CD14-positive monocyte (primary cell): Measurements from ENCODE around the gene SIK2. TPM values are rescaled to one million over a fixed set of nuclear protein-coding genes. Genes with fewer than 3 reads are reported as not detected.

ENCODE experiments used
- DNase-seq, 3 donors: peaks; one replicate each; pipeline ENCODE4 v3.0.0-alpha.2; 2011 to 2022
- H2AFZ ChIP-seq: 2 replicates; pipeline ENCODE4 v1.6.0; 2012; ENCODE audit warnings: mild to moderate bottlenecking, low read depth, low read length, inconsistent platforms; ENCODE audit not compliant: insufficient read depth, poor library complexity, severe bottlenecking
- H3K27ac ChIP-seq, 2 donors: 1 replicate in 1 of 2; 2 replicates in 1 of 2; pipeline ENCODE4 v1.5.1; 2012 to 2013; ENCODE audit warnings: low read length in 2 of 2, control low read depth in 1 of 2, inconsistent platforms in 1 of 2, low read depth in 1 of 2, mild to moderate bottlenecking in 1 of 2
- H3K27me3 ChIP-seq, 2 donors: one replicate each; pipeline versions ENCODE4 v1.6.0 to v1.6.1; 2011 to 2013; ENCODE audit warnings: low read length in 2 of 2; ENCODE audit not compliant: control insufficient read depth in 2 of 2, insufficient read depth in 2 of 2
- H3K36me3 ChIP-seq, 2 donors: replicated peaks in 1 of 2; 1 replicate in 1 of 2; 2 replicates in 1 of 2; pipeline versions ENCODE4 v1.5.1 to v1.6.1; 2012 to 2013; ENCODE audit warnings: low read length in 2 of 2, control low read depth in 1 of 2, inconsistent platforms in 1 of 2, mild to moderate bottlenecking in 1 of 2; ENCODE audit not compliant: insufficient read depth in 2 of 2, control insufficient read depth in 1 of 2
- H3K4me1 ChIP-seq, 2 donors: 1 replicate in 1 of 2; 2 replicates in 1 of 2; pipeline versions ENCODE4 v1.5.1 to v1.6.1; 2012 to 2013; ENCODE audit warnings: low read length in 2 of 2, control low read depth in 1 of 2, inconsistent platforms in 1 of 2, mild to moderate bottlenecking in 1 of 2, moderate library complexity in 1 of 2; ENCODE audit not compliant: insufficient read depth in 2 of 2, control insufficient read depth in 1 of 2
- H3K4me2 ChIP-seq: replicated peaks from 2 replicates; pipeline ENCODE3; 2012; ENCODE audit warnings: low read length, moderate library complexity, mild to moderate bottlenecking; ENCODE audit not compliant: poor library complexity, severe bottlenecking; ENCODE audit errors: extremely low read depth
- H3K4me3 ChIP-seq, 3 experiments: fragments of 200-600 bp in 1 of 3; sonication (generic) in 1 of 3; replicated peaks in 1 of 3; 1 replicate in 2 of 3; 2 replicates in 1 of 3; pipeline ENCODE4 v1.5.1; 2011 to 2013; ENCODE audit warnings: low read length in 3 of 3, mild to moderate bottlenecking in 3 of 3, control low read depth in 2 of 3, low read depth in 2 of 3, inconsistent platforms in 1 of 3, moderate library complexity in 1 of 3
- H3K79me2 ChIP-seq: 2 replicates; pipeline ENCODE4 v1.6.0; 2012; ENCODE audit warnings: mild to moderate bottlenecking, control low read depth, inconsistent platforms, low read length, moderate library complexity; ENCODE audit not compliant: insufficient read depth
- H3K9ac ChIP-seq: 2 replicates; pipeline ENCODE4 v1.6.0; 2017; ENCODE audit warnings: low read length, mild to moderate bottlenecking; ENCODE audit not compliant: insufficient read depth, poor library complexity, severe bottlenecking
- H3K9me3 ChIP-seq, 2 donors: replicated peaks in 1 of 2; 1 replicate in 1 of 2; 2 replicates in 1 of 2; pipeline versions ENCODE4 v1.5.1 to v1.6.1; 2012 to 2013; ENCODE audit warnings: low read length in 2 of 2, control low read depth in 1 of 2; ENCODE audit not compliant: control insufficient read depth in 1 of 2, insufficient read depth in 1 of 2
- H4K20me1 ChIP-seq: 2 replicates; pipeline ENCODE4 v1.6.0; 2012; ENCODE audit warnings: mild to moderate bottlenecking, low read length, control low read depth, moderate library complexity; ENCODE audit not compliant: insufficient read depth
- H3K27ac Mint-ChIP-seq, 7 donors: one replicate each; pipeline ENCODE4 v1.8.0; 2020; ENCODE audit warnings: mild to moderate bottlenecking in 7 of 7, mixed read lengths in 7 of 7, moderate library complexity in 6 of 7, inconsistent platforms in 2 of 7
- H3K27me3 Mint-ChIP-seq, 3 donors: one replicate each; pipeline ENCODE4 v1.8.0; 2021 to 2022; ENCODE audit warnings: low read depth in 3 of 3, mild to moderate bottlenecking in 3 of 3, mixed read lengths in 3 of 3, moderate library complexity in 3 of 3, inconsistent platforms in 1 of 3
- H3K36me3 Mint-ChIP-seq, 2 donors: one replicate each; pipeline ENCODE4 v1.8.0; 2020; ENCODE audit warnings: mixed read lengths in 2 of 2, inconsistent platforms in 1 of 2, mild to moderate bottlenecking in 1 of 2
- H3K4me1 Mint-ChIP-seq: one replicate; pipeline ENCODE4 v1.8.0; 2020; ENCODE audit warnings: mild to moderate bottlenecking, mixed read lengths
- H3K4me3 Mint-ChIP-seq, 2 donors: one replicate each; pipeline ENCODE4 v1.8.0; 2020; ENCODE audit warnings: mild to moderate bottlenecking in 2 of 2, mixed read lengths in 2 of 2, moderate library complexity in 1 of 2
- H3K9me3 Mint-ChIP-seq, 7 donors: one replicate each; pipeline ENCODE4 v1.8.0; 2020 to 2022; ENCODE audit warnings: mixed read lengths in 7 of 7, mild to moderate bottlenecking in 6 of 7, moderate library complexity in 6 of 7, inconsistent platforms in 2 of 7
- CTCF ChIP-seq: fragments of 200-600 bp; IDR thresholded peaks from one replicate; pipeline ENCODE4 v1.8.0; 2022; ENCODE audit warnings: antibody characterized with exemption, mild to moderate bottlenecking
- WGBS: methylation state at CpG from one replicate; pipeline ENCODE4 v1.1.5; 2013; ENCODE audit warnings: missing lambda C conversion rate; ENCODE audit not compliant: insufficient coverage; 5-methylcytosine and 5-hydroxymethylcytosine counted together
- intact Hi-C, 2 donors: fragments of 100-400 bp; cut with micrococcal nuclease; formaldehyde crosslinking; loops; one replicate each; pipeline versions ENCODE4 v1.15.0 to v1.15.1; 2023
- polyA plus RNA-seq, 3 donors: library from polyadenylated mRNA; depleted of rRNA in 1 of 3; unstranded in 2 of 3; stranded (reverse) in 1 of 3; fragments of 300-500 nt in 2 of 3; fragments of >200 nt in 1 of 3; fragmentation: Illumina TruSeq in 2 of 3; gene quantifications; 1 replicate in 2 of 3; 2 replicates in 1 of 3; pipeline ENCODE4 v1.2.3, GENCODE V29; 2012 to 2021

Gene SIK2
- polyA plus RNA-seq, 3 donors: 0.16 to 8.8 (median 0.23) TPM

- no peak overlapping the region for H3K4me3 Mint-ChIP-seq
- Histone ChIP-seq H3K9ac (no peak overlapping the region), H3K4me3 (no peak overlapping the region), H3K4me2 (no peak overlapping the region), H3K4me1 (peaks cover 0 to 4% of the 10 kb centered on the region in 2 donors), H3K27me3 (no peaks in the 10 kb centered on the region), H3K27ac (no peak overlapping the region), H3K36me3 (peaks cover 67 to 92% of the 10 kb centered on the region in 2 donors), H3K9me3 (no peaks in the 10 kb centered on the region), H3K79me2 (peaks cover 5% of the 10 kb centered on the region), H4K20me1 (no peaks in the 10 kb centered on the region), H2AFZ (no peak overlapping the region)
- DNase-seq: no peak
- H3K9me3 Mint-ChIP-seq: no peaks in the 10 kb centered on the region
- TF ChIP-seq CTCF: no peak
- 94% methylated on average over 3 of the region's 5 CpGs for WGBS
- H3K27ac Mint-ChIP-seq: no peak overlapping the region
- peaks cover 0 to 1% (median 0%) of the 10 kb centered on the region in 3 donors for H3K27me3 Mint-ChIP-seq
- intact Hi-C loops: loop anchor here in 1 of 2 donors (10.0 kb wide), 1 partner anchor 1555 kb away; the partner anchor contains the start of gene TTC12
- H3K36me3 Mint-ChIP-seq: peaks cover 72 to 91% of the 10 kb centered on the region in 2 donors
- H3K4me1 Mint-ChIP-seq: peaks cover 4% of the 10 kb centered on the region
Observed at GRCh38 chr11:111759778-111760407, 157.6 kb downstream of the SIK2 start.

GRCh38 chr11:111761036-111761435, 158.8 kb downstream of the SIK2 start:
- Histone ChIP-seq H3K27me3 (no peaks in the 10 kb centered on the region), H4K20me1 (no peaks in the 10 kb centered on the region), H3K27ac (no peak overlapping the region), H3K36me3 (peaks cover 57 to 80% of the 10 kb centered on the region in 2 donors), H3K4me1 (peaks cover 5 to 14% of the 10 kb centered on the region in 2 donors), H3K4me3 (no peak overlapping the region), H3K9ac (no peak overlapping the region), H3K4me2 (no peak overlapping the region), H2AFZ (no peak overlapping the region), H3K79me2 (peaks cover 17% of the 10 kb centered on the region), H3K9me3 (no peaks in the 10 kb centered on the region)
- Mint-ChIP-seq H3K4me1 (peaks cover 11% of the 10 kb centered on the region), H3K9me3 (no peaks in the 10 kb centered on the region), H3K4me3 (no peak overlapping the region), H3K27ac (no peak overlapping the region), H3K36me3 (peaks cover 66 to 81% of the 10 kb centered on the region in 2 donors), H3K27me3 (peaks cover 0 to 1% (median 0%) of the 10 kb centered on the region in 3 donors)
- 100% methylated on average over 1 of the region's 4 CpGs for WGBS
- intact Hi-C loops: loop anchor here in 1 of 2 donors (10.0 kb wide), 1 partner anchor 1554 kb away; the partner anchor contains the start of gene TTC12
- no peak for DNase-seq
- TF ChIP-seq CTCF: no peak
